Stimulated activated CD4-positive, alpha-beta T cell treated with anti-CD3 and anti-CD28 coated beads, Interleukin-4, amount 100 ng/mL, for 4 hours (primary cell): ENCODE results near the gene SOHLH2.

Source experiments
- DNase-seq, 2 experiments: peaks; one replicate each; pipeline ENCODE4 v3.0.0-alpha.2; 2020

Gene SOHLH2

GRCh38 chr13:36214163-36214921 is at the start of gene SOHLH2:
TSS of gene SOHLH2 (minus strand) at chr13:36214556. CDS start at chr13:36214526, 30 bp downstream.
- no peak for DNase-seq

- no peak for DNase-seq
Observed at GRCh38 chr13:36261976-36262375, 47.6 kb upstream of the SOHLH2 start.

- DNase-seq: no peak
Observed at GRCh38 chr13:36261011-36261410, 46.7 kb upstream of the SOHLH2 start.

GRCh38 chr13:36259361-36260137 is 45.2 kb upstream of the SOHLH2 start:
- no peak for DNase-seq

GRCh38 chr13:36258831-36259230 is 44.5 kb upstream of the SOHLH2 start:
- DNase-seq: no peak

GRCh38 chr13:36251526-36251925 is 37.2 kb upstream of the SOHLH2 start:
- DNase-seq: no peak

GRCh38 chr13:36251017-36251416 is 36.7 kb upstream of the SOHLH2 start:
- no peak for DNase-seq

- no peak for DNase-seq
Observed at GRCh38 chr13:36248700-36249099, 34.3 kb upstream of the SOHLH2 start.

GRCh38 chr13:36244990-36245389 is 30.6 kb upstream of the SOHLH2 start:
- DNase-seq: no peak

GRCh38 chr13:36244073-36244472 is 29.7 kb upstream of the SOHLH2 start:
- DNase-seq: no peak

GRCh38 chr13:36242761-36243160 is 28.4 kb upstream of the SOHLH2 start:
- no peak for DNase-seq

GRCh38 chr13:36231236-36231635 is 16.9 kb upstream of the SOHLH2 start:
- no peak for DNase-seq

- DNase-seq: no peak
Observed at GRCh38 chr13:36224730-36225129, 10.4 kb upstream of the SOHLH2 start.

GRCh38 chr13:36219883-36220282 is 5.5 kb upstream of the SOHLH2 start:
- no peak for DNase-seq

- no peak for DNase-seq
Observed at GRCh38 chr13:36217456-36217855, 3.1 kb upstream of the SOHLH2 start.

- DNase-seq: no peak
Observed at GRCh38 chr13:36212789-36213188, 1.6 kb downstream of the SOHLH2 start.

- no peak for DNase-seq
Observed at GRCh38 chr13:36211567-36211966, 2.8 kb downstream of the SOHLH2 start.

- DNase-seq: no peak
Observed at GRCh38 chr13:36210738-36211137, 3.6 kb downstream of the SOHLH2 start.

GRCh38 chr13:36207672-36208071 is 6.7 kb downstream of the SOHLH2 start:
- DNase-seq: no peak

GRCh38 chr13:36193151-36193855 is 21.1 kb downstream of the SOHLH2 start:
- no peak for DNase-seq

GRCh38 chr13:36192166-36192565 is 22.2 kb downstream of the SOHLH2 start:
- DNase-seq: no peak

GRCh38 chr13:36190771-36191170 is 23.6 kb downstream of the SOHLH2 start:
- no peak for DNase-seq

GRCh38 chr13:36188441-36188840 is 25.9 kb downstream of the SOHLH2 start:
- no peak for DNase-seq

- no peak for DNase-seq
Observed at GRCh38 chr13:36183901-36184300, 30.5 kb downstream of the SOHLH2 start.
